A549 (cell line): Measurements from ENCODE around the gene DGLUCY.

Experiments
- POLR2A ChIP-seq: IDR thresholded peaks from 2 replicates; pipeline ENCODE4 v1.6.1; 2012; ENCODE audit warnings: mild to moderate bottlenecking, low read length
- TF ChIP-seq, protein P1 (sequence below): fragments of >200 bp; sonication (Bioruptor Twin); formaldehyde crosslinking; IDR thresholded peaks from 3 replicates; pipeline ENCODE4 v1.5.1; 2016
- TF ChIP-seq, protein P2 (sequence below): fragments of 250-450 bp; sonication (Bioruptor Pico); IDR thresholded peaks from 2 replicates; pipeline ENCODE4 v1.5.0; 2020; ENCODE audit warnings: low read depth, mild to moderate bottlenecking, moderate library complexity

DNA sequence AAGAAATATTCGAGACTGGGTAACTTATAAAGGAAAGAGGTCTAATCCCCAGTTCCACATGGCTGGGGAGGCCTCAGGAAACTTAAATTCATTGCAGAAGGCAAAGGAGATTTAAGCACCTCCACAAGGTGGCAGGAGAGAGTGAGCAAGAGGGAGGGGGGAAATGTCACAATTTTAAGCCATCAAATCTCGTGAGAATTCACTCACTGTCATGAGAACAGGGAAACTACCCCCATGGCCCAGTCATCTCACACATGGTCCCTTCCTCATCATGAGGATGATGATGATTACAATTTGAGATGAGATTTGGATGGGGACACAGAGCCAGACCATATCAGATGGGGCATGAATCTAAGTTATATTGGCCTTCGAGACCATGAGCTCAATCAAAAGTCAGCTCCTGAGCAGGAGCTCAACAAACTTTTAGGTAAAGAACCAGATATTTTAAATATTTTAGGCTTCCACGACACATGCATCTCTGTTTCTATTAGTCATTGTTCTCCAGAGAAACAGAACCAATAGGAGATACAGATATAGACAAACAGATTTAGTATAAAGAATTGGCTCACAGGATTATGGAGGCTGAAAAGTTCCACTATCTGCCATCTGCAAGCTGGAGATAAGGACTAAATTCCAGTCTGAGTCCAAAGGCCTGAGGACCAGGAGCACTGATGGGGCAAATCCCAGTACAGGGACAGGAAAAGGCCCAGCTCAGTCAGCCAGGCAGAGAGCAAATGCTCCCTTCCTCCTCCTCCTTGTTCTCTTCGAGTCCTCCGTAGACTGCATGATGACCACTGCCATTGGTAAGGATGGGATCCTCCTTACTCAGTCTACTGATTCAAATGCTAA lies 24.9 kb downstream of the DGLUCY start:
- TF ChIP-seq, protein P1, sequence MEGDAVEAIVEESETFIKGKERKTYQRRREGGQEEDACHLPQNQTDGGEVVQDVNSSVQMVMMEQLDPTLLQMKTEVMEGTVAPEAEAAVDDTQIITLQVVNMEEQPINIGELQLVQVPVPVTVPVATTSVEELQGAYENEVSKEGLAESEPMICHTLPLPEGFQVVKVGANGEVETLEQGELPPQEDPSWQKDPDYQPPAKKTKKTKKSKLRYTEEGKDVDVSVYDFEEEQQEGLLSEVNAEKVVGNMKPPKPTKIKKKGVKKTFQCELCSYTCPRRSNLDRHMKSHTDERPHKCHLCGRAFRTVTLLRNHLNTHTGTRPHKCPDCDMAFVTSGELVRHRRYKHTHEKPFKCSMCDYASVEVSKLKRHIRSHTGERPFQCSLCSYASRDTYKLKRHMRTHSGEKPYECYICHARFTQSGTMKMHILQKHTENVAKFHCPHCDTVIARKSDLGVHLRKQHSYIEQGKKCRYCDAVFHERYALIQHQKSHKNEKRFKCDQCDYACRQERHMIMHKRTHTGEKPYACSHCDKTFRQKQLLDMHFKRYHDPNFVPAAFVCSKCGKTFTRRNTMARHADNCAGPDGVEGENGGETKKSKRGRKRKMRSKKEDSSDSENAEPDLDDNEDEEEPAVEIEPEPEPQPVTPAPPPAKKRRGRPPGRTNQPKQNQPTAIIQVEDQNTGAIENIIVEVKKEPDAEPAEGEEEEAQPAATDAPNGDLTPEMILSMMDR: peak; percentile 41
- TF ChIP-seq, protein P2, sequence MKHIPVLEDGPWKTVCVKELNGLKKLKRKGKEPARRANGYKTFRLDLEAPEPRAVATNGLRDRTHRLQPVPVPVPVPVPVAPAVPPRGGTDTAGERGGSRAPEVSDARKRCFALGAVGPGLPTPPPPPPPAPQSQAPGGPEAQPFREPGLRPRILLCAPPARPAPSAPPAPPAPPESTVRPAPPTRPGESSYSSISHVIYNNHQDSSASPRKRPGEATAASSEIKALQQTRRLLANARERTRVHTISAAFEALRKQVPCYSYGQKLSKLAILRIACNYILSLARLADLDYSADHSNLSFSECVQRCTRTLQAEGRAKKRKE (CRISPR knock-in tag): no peak
- no peak for TF ChIP-seq POLR2A
